Endothelial cell (in vitro differentiated cells): Measurements from ENCODE around the gene ZNF680. TPM values are rescaled to one million over a fixed set of nuclear protein-coding genes. Genes with fewer than 3 reads are reported as not detected.

Experiments used
- DNase-seq: peaks from one replicate; pipeline ENCODE4 v3.0.0; 2021; ENCODE audit warnings: low spot score
- H3K27ac Mint-ChIP-seq: one replicate; pipeline ENCODE4 v1.8.0; 2021; ENCODE audit warnings: mixed read lengths, inconsistent platforms; ENCODE audit not compliant: unreplicated experiment
- H3K27me3 Mint-ChIP-seq: one replicate; pipeline ENCODE4 v1.8.0; 2021; ENCODE audit warnings: mild to moderate bottlenecking, moderate library complexity, mixed read lengths, inconsistent platforms; ENCODE audit not compliant: unreplicated experiment
- H3K36me3 Mint-ChIP-seq: one replicate; pipeline ENCODE4 v1.8.0; 2021; ENCODE audit warnings: mild to moderate bottlenecking, low read depth, mixed read lengths, inconsistent platforms; ENCODE audit not compliant: unreplicated experiment
- H3K4me1 Mint-ChIP-seq: one replicate; pipeline ENCODE4 v1.8.0; 2021; ENCODE audit warnings: mild to moderate bottlenecking, mixed read lengths, inconsistent platforms; ENCODE audit not compliant: unreplicated experiment
- H3K4me3 Mint-ChIP-seq: one replicate; pipeline ENCODE4 v1.8.0; 2021; ENCODE audit warnings: mild to moderate bottlenecking, mixed read lengths, inconsistent platforms; ENCODE audit not compliant: unreplicated experiment
- H3K9me3 Mint-ChIP-seq: one replicate; pipeline ENCODE4 v1.8.0; 2021; ENCODE audit warnings: mixed read lengths, inconsistent platforms; ENCODE audit not compliant: unreplicated experiment
- CTCF ChIP-seq: fragments of 200-600 bp; sonication (generic); IDR thresholded peaks from one replicate; pipeline ENCODE4 v1.5.0; 2021; ENCODE audit warnings: antibody characterized with exemption; ENCODE audit not compliant: unreplicated experiment
- total RNA-seq: library from RNA; stranded (reverse); fragmentation: NEBNext Ultra II Directional; extraction: Animal tissue kit (Norgen Biotek cat#: 25700); gene quantifications from one replicate; pipeline ENCODE4 v1.2.1, GENCODE V29; 2021; ENCODE audit not compliant: unreplicated experiment

ZNF680 gene
- total RNA-seq, 1 donor from 2014 or later, result 17.8 TPM

GRCh38 chr7:64606385-64606784 lies 43.5 kb upstream of the ZNF680 start:
- H3K36me3 Mint-ChIP-seq, result peaks cover 6% of the 10 kb centered on the region
- TF ChIP-seq CTCF, result no peak
- DNase-seq, result no peak
- H3K27ac Mint-ChIP-seq, result no peak overlapping the region
- no peaks in the 10 kb centered on the region for H3K4me1 Mint-ChIP-seq
- no peaks in the 10 kb centered on the region for H3K27me3 Mint-ChIP-seq
- H3K4me3 Mint-ChIP-seq, result no peak overlapping the region
- peaks cover 11% of the 10 kb centered on the region for H3K9me3 Mint-ChIP-seq

GRCh38 chr7:64603271-64603670 lies 40.4 kb upstream of the ZNF680 start:
- H3K36me3 Mint-ChIP-seq, result peaks cover 8% of the 10 kb centered on the region
- peaks cover 24% of the 10 kb centered on the region for H3K9me3 Mint-ChIP-seq
- no peak for TF ChIP-seq CTCF
- no peaks in the 10 kb centered on the region for H3K4me1 Mint-ChIP-seq
- DNase-seq, result no peak
- H3K4me3 Mint-ChIP-seq, result no peak overlapping the region
- H3K27ac Mint-ChIP-seq, result no peak overlapping the region
- H3K27me3 Mint-ChIP-seq, result peaks cover 3% of the 10 kb centered on the region

GRCh38 chr7:64602518-64602917 lies 39.6 kb upstream of the ZNF680 start:
- Mint-ChIP-seq H3K36me3 (peaks cover 6% of the 10 kb centered on the region), H3K27ac (no peak overlapping the region), H3K27me3 (peaks cover 3% of the 10 kb centered on the region), H3K4me1 (no peaks in the 10 kb centered on the region), H3K9me3 (peaks cover 24% of the 10 kb centered on the region), H3K4me3 (no peak overlapping the region)
- no peak for TF ChIP-seq CTCF
- DNase-seq, result no peak

GRCh38 chr7:64602086-64602485 lies 39.2 kb upstream of the ZNF680 start:
- no peak for TF ChIP-seq CTCF
- peaks cover 24% of the 10 kb centered on the region for H3K9me3 Mint-ChIP-seq
- H3K27ac Mint-ChIP-seq, result no peak overlapping the region
- no peak overlapping the region for H3K4me3 Mint-ChIP-seq
- peaks cover 3% of the 10 kb centered on the region for H3K27me3 Mint-ChIP-seq
- H3K36me3 Mint-ChIP-seq, result peaks cover 6% of the 10 kb centered on the region
- no peak for DNase-seq
- H3K4me1 Mint-ChIP-seq, result no peaks in the 10 kb centered on the region

GRCh38 chr7:64599359-64599758 lies 36.5 kb upstream of the ZNF680 start:
- Mint-ChIP-seq H3K27me3 (peaks cover 3% of the 10 kb centered on the region), H3K36me3 (peaks cover 6% of the 10 kb centered on the region), H3K27ac (no peak overlapping the region), H3K4me1 (no peaks in the 10 kb centered on the region), H3K4me3 (no peak overlapping the region), H3K9me3 (peaks cover 18% of the 10 kb centered on the region)
- DNase-seq, result no peak
- TF ChIP-seq CTCF, result no peak
